Hair follicle dermal papilla cell (primary cell): ENCODE measurements around the gene DBET. TPM values are rescaled to one million over a fixed set of nuclear protein-coding genes. Genes with fewer than 3 reads are reported as not detected.

Experiments used
- small RNA-seq: library from RNA; depleted of rRNA; stranded (forward); fragments of <200 nt; gene quantifications from one replicate; pipeline ENCODE3, GENCODE V24; 2012
- total RNA-seq: library from RNA; depleted of rRNA; stranded (reverse); fragments of >200 nt; gene quantifications from 2 replicates; pipeline ENCODE4 v1.2.3, GENCODE V29; 2012

DBET gene
- total RNA-seq = not detected in 2 replicates

GRCh38 chr4:190064342-190064741 lies at the start of gene DBET:
Gene DBET (plus strand): TSS chr4:190064502.

DNA sequence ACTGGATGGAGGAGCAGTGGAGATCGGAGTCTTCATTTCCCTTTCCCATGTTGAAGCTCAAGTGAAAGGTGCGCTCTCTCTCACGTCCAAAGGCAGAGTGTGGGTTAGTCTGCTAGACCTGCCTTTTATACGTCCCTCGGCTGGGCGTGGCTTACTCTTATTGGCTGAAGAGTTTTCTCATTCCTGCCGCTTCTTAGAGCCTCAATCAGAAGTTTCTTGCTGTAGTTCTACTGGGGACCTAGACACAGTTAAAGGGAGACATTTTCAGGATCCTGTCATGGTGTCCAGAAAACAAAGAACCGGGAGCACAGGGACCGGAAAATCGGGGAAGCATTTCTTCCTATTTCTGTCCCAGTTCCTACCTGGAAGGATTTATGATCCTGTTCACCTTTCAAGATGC lies 37.1 kb upstream of the DBET start, which contains the start of gene FRG2:
TSS of gene FRG2 (minus strand) at position 101 of the 400 bp plus-strand sequence. CDS start at position 49, 52 bp downstream.

Small RNAs within 50 kb of the gene (small RNA-seq; reads per million reads assigned to genes)
- gene RNA5SP174 = not detected
- 5.5 reads per million, percentile 80 among the genes with 10 or more reads in this experiment for gene RNA5SP175

Other genes with a start within 250 kb of the DBET start
- gene FRG1, start 123.6 kb upstream of the DBET start, total RNA-seq = 15.3 and 22.6 TPM in 2 replicates
- not detected in 2 replicates for gene FRG2, start 37.2 kb upstream of the DBET start, total RNA-seq
- gene DUX4, start 109.3 kb downstream of the DBET start, total RNA-seq = not detected in 2 replicates